PC-3 (cell line): ENCODE data around the gene ABCG5.

Source experiments
- CTCF ChIP-seq: fragments of 300-600 bp; sonication (generic); conservative IDR thresholded peaks from 2 replicates; pipeline ENCODE4 v1.5.1; 2017; ENCODE audit warnings: antibody characterized with exemption, low read depth, mild to moderate bottlenecking, low read length
- EZH2 ChIP-seq: fragments of 300-600 bp; sonication (generic); IDR thresholded peaks from one replicate; pipeline ENCODE4 v1.6.1; 2017; ENCODE audit warnings: antibody characterized with exemption, mild to moderate bottlenecking, low read length; ENCODE audit not compliant: unreplicated experiment

GRCh38 chr2:43880471-43880870 is 41.8 kb upstream of the ABCG5 start:
- TF ChIP-seq CTCF, result no peak
- TF ChIP-seq EZH2, result no peak
